Smooth muscle cell (in vitro differentiated cells): Measurements from ENCODE around the gene KAZN. TPM values are rescaled to one million over a fixed set of nuclear protein-coding genes. Genes with fewer than 3 reads are reported as not detected.

Experiments used
- DNase-seq: peaks from one replicate; lab custom pipeline; 2025; ENCODE audit not compliant: unreplicated experiment; lab: John Stamatoyannopoulos, UW
- H2AFZ ChIP-seq: fragments of 200-600 bp; sonication (generic); 2 replicates; pipeline ENCODE4 v1.6.0; 2016; ENCODE audit warnings: antibody characterized with exemption, low read depth, mild to moderate bottlenecking
- H3F3A ChIP-seq: fragments of 200-600 bp; sonication (generic); 2 replicates; pipeline ENCODE4 v1.6.0; 2017; ENCODE audit warnings: antibody characterized with exemption, low read depth
- H3K27ac ChIP-seq: fragments of 200-600 bp; sonication (generic); 2 replicates; pipeline ENCODE4 v1.5.1; 2016; ENCODE audit warnings: low read depth, mild to moderate bottlenecking
- H3K27me3 ChIP-seq: fragments of 200-600 bp; sonication (generic); 2 replicates; pipeline ENCODE4 v1.6.1; 2016; ENCODE audit warnings: low read depth, mild to moderate bottlenecking
- H3K36me3 ChIP-seq: fragments of 200-600 bp; sonication (generic); 2 replicates; pipeline ENCODE4 v1.5.1; 2016; ENCODE audit warnings: low read depth
- H3K4me1 ChIP-seq: fragments of 200-600 bp; sonication (generic); 2 replicates; pipeline ENCODE4 v1.5.1; 2016; ENCODE audit warnings: low read depth
- H3K4me2 ChIP-seq: fragments of 200-600 bp; sonication (generic); 2 replicates; pipeline ENCODE4 v1.6.0; 2016; ENCODE audit warnings: mild to moderate bottlenecking
- H3K4me3 ChIP-seq: fragments of 200-600 bp; sonication (generic); 2 replicates; pipeline ENCODE4 v1.5.1; 2016; ENCODE audit warnings: mild to moderate bottlenecking
- H3K79me2 ChIP-seq: fragments of 200-600 bp; sonication (generic); 2 replicates; pipeline ENCODE4 v1.6.0; 2016; ENCODE audit warnings: low read depth, mild to moderate bottlenecking
- H3K9ac ChIP-seq: fragments of 200-600 bp; sonication (generic); 2 replicates; pipeline ENCODE4 v1.6.0; 2016; ENCODE audit warnings: low read depth
- H3K9me3 ChIP-seq: fragments of 200-600 bp; sonication (generic); replicated peaks from 2 replicates; pipeline ENCODE4 v1.5.1; 2016; ENCODE audit warnings: low read depth
- H4K20me1 ChIP-seq: fragments of 200-600 bp; sonication (generic); 2 replicates; pipeline ENCODE4 v1.6.0; 2016; ENCODE audit warnings: low read depth
- CTCF ChIP-seq: fragments of 200-600 bp; sonication (generic); IDR thresholded peaks from 2 replicates; pipeline ENCODE4 v1.5.1; 2017; ENCODE audit warnings: borderline replicate concordance, mild to moderate bottlenecking, antibody characterized with exemption; ENCODE audit not compliant: insufficient read depth, poor library complexity, severe bottlenecking
- WGBS: methylation state at CpG from one replicate; pipeline ENCODE4 v1.1.7; 2016; ENCODE audit warnings: low lambda C conversion rate; 5-methylcytosine and 5-hydroxymethylcytosine counted together
- polyA plus RNA-seq: library from polyadenylated mRNA; unstranded; fragments of >200 nt; fragmentation: Nextera tagmentation; extraction: Ambion mirVana; gene quantifications from 2 replicates; pipeline ENCODE4 v1.2.1, GENCODE V29; 2016
- total RNA-seq: library from RNA; depleted of rRNA; stranded (reverse); fragments of >200 nt; gene quantifications from 2 replicates; pipeline ENCODE4 v1.2.3, GENCODE V29; 2014

KAZN gene
- total and polyA plus RNA-seq, 2 experiments from 2014 or later: 6.3 to 8.2 TPM

DNA sequence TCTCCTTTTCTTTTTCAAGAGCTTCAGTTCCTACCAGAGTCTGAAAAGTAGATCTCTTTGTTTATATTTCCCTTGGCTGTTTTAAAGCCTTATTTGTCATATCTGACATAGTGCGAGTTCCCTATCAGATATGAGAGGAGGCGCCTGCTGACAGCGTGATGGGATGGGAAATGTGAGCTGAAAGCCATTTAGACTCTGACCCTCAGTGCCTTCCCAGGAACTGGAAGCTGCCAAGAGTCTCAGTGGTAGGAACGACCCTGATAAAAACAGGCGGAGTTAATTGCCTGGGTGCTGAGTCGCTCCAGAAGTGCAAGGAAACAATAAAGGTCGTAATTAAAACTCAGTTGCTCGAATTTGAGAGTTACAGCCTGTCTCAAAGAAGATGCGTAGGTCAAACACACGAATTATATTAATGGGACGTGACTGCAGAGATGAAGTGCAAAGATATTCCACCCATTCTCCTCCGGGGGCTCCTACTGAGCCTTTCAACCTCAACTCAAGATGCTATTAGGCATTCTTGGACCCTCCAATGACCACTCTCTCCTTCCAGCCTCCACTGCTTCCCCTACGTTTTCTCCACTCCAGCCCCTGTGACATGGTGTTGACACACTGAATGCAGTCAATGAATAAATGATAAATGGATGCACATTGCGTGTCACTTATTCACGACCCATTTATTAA lies 84.6 kb downstream of the KAZN start:
- H3K4me3 ChIP-seq: no peak overlapping the region
- no peaks in the 10 kb centered on the region for H3K27me3 ChIP-seq
- peaks cover 8% of the 10 kb centered on the region for H3K4me1 ChIP-seq
- no peaks in the 10 kb centered on the region for H3F3A ChIP-seq
- 40% methylated on average over 15 of the region's 15 CpGs for WGBS
- H4K20me1 ChIP-seq: no peaks in the 10 kb centered on the region
- no peak for DNase-seq
- H3K9me3 ChIP-seq: no peaks in the 10 kb centered on the region
- no peak overlapping the region for H3K27ac ChIP-seq
- no peak for TF ChIP-seq CTCF
- no peaks in the 10 kb centered on the region for H3K36me3 ChIP-seq
- H3K79me2 ChIP-seq: no peaks in the 10 kb centered on the region
- H3K9ac ChIP-seq: no peak overlapping the region
- H2AFZ ChIP-seq: peak overlapping the region; percentile 41
- peak overlapping the region; percentile 11 for H3K4me2 ChIP-seq

- WGBS: 88% methylated on average over 3 of the region's 3 CpGs
- TF ChIP-seq CTCF: no peak
- Histone ChIP-seq H3K27ac (no peak overlapping the region), H3K4me1 (peaks cover 3% of the 10 kb centered on the region), H3K4me3 (no peak overlapping the region), H3K4me2 (no peak overlapping the region), H3K27me3 (no peaks in the 10 kb centered on the region), H3K36me3 (no peaks in the 10 kb centered on the region), H4K20me1 (no peaks in the 10 kb centered on the region), H3K9me3 (no peaks in the 10 kb centered on the region), H3F3A (no peaks in the 10 kb centered on the region), H3K9ac (no peak overlapping the region), H3K79me2 (no peaks in the 10 kb centered on the region), H2AFZ (no peak overlapping the region)
- DNase-seq: no peak
These were observed 86.6 kb downstream of the KAZN start for GRCh38 chr1:14685078-14685477.

GRCh38 chr1:14686701-14687100 lies 88.2 kb downstream of the KAZN start:
- H3K4me2 ChIP-seq: no peak overlapping the region
- H3K9ac ChIP-seq: no peak overlapping the region
- H3F3A ChIP-seq: no peaks in the 10 kb centered on the region
- H3K27me3 ChIP-seq: no peaks in the 10 kb centered on the region
- H3K36me3 ChIP-seq: no peaks in the 10 kb centered on the region
- no peak overlapping the region for H3K27ac ChIP-seq
- no peaks in the 10 kb centered on the region for H4K20me1 ChIP-seq
- no peak overlapping the region for H2AFZ ChIP-seq
- no peak for DNase-seq
- H3K79me2 ChIP-seq: no peaks in the 10 kb centered on the region
- no peak for TF ChIP-seq CTCF
- no peaks in the 10 kb centered on the region for H3K9me3 ChIP-seq
- H3K4me3 ChIP-seq: no peak overlapping the region
- WGBS: 80% methylated on average over 4 of the region's 4 CpGs
- H3K4me1 ChIP-seq: peaks cover 3% of the 10 kb centered on the region

DNA sequence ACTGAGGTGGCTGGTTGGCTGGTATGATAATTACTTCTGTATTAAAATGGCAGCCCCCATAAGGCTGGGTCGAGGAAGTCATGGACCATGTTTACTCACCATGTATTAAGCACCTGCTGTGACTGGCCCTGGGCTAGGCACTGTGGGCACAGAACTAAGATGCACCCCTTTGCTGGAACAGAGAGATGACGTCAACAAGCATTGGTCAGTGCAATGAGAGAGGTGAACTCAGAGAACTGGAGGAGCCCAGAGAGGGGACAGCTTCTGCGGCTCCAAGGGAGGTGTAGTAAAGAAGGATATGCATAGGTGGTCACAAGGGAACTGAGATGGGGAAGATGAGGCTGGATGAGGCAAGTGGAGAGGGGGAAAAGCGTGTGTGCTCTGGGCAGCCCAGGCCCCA lies 88.7 kb downstream of the KAZN start:
- H3K27me3 ChIP-seq: no peaks in the 10 kb centered on the region
- H3K4me2 ChIP-seq: no peak overlapping the region
- DNase-seq: no peak
- no peaks in the 10 kb centered on the region for H4K20me1 ChIP-seq
- H3K9ac ChIP-seq: no peak overlapping the region
- H3K4me1 ChIP-seq: peaks cover 3% of the 10 kb centered on the region
- H3K4me3 ChIP-seq: no peak overlapping the region
- H3K79me2 ChIP-seq: no peaks in the 10 kb centered on the region
- no peak overlapping the region for H2AFZ ChIP-seq
- 92% methylated on average over 4 of the region's 4 CpGs for WGBS
- H3K27ac ChIP-seq: no peak overlapping the region
- H3K36me3 ChIP-seq: no peaks in the 10 kb centered on the region
- H3K9me3 ChIP-seq: no peaks in the 10 kb centered on the region
- no peaks in the 10 kb centered on the region for H3F3A ChIP-seq
- no peak for TF ChIP-seq CTCF
